ENCODE results near the gene PRSS2. TPM values are rescaled to one million over a fixed set of nuclear protein-coding genes. Genes with fewer than 3 reads are reported as not detected.

Gene PRSS2
- total RNA-seq, 1 donor from 2014 or later: 2.0 TPM

- H3K4me1 Mint-ChIP-seq (ENCODE audit: unreplicated experiment): no peaks in the 10 kb centered on the region
- peaks cover 2% of the 10 kb centered on the region for H3K27me3 Mint-ChIP-seq (ENCODE audit: unreplicated experiment)
- no peak for DNase-seq (ENCODE audit: low spot score)
- no peaks in the 10 kb centered on the region for H3K36me3 Mint-ChIP-seq (ENCODE audit: low read depth, unreplicated experiment)
- no peak overlapping the region for H3K27ac Mint-ChIP-seq (ENCODE audit: unreplicated experiment)
- no peak overlapping the region for H3K4me3 Mint-ChIP-seq (ENCODE audit: unreplicated experiment)
- no peak for TF ChIP-seq CTCF (IDR thresholded peaks at IDR 0.05; ENCODE audit: unreplicated experiment)
- H3K9me3 Mint-ChIP-seq (ENCODE audit: unreplicated experiment): no peaks in the 10 kb centered on the region
Observed at GRCh38 chr7:142808802-142809583, 38.2 kb downstream of the PRSS2 start.

DNA sequence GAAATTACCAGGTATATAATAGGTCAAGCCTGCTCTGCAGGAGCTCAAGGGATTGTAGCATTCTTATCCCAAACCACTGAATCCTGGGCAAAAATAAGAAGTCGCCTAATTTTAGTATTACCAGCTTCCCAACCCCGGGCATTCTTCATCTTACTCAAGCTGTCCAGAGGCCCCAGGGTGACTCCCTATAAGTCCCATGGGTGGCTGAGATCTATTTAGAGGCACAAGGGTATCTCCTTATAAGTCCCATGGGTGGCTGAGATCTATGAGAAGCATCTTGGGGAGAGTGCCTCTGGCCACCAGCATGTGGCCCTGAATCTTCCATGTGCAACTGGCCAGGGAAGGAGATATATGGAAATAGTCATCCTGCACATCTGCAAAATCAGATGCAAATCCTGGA, 38.9 kb downstream of the PRSS2 start:
- DNase-seq (ENCODE audit: low spot score): no peak
- H3K27ac Mint-ChIP-seq (ENCODE audit: unreplicated experiment): no peak overlapping the region
- peaks cover 2% of the 10 kb centered on the region for H3K27me3 Mint-ChIP-seq (ENCODE audit: unreplicated experiment)
- no peak for TF ChIP-seq CTCF (IDR thresholded peaks at IDR 0.05; ENCODE audit: unreplicated experiment)
- no peaks in the 10 kb centered on the region for H3K9me3 Mint-ChIP-seq (ENCODE audit: unreplicated experiment)
- H3K4me1 Mint-ChIP-seq (ENCODE audit: unreplicated experiment): no peaks in the 10 kb centered on the region
- no peaks in the 10 kb centered on the region for H3K36me3 Mint-ChIP-seq (ENCODE audit: low read depth, unreplicated experiment)
- H3K4me3 Mint-ChIP-seq (ENCODE audit: unreplicated experiment): no peak overlapping the region

- no peaks in the 10 kb centered on the region for H3K9me3 Mint-ChIP-seq (ENCODE audit: unreplicated experiment)
- peak; percentile 44 for DNase-seq (ENCODE audit: low spot score)
- peak; percentile 78 for TF ChIP-seq CTCF (IDR thresholded peaks at IDR 0.05; ENCODE audit: unreplicated experiment)
- no peaks in the 10 kb centered on the region for H3K4me1 Mint-ChIP-seq (ENCODE audit: unreplicated experiment)
- no peak overlapping the region for H3K4me3 Mint-ChIP-seq (ENCODE audit: unreplicated experiment)
- H3K27me3 Mint-ChIP-seq (ENCODE audit: unreplicated experiment): peaks cover 1% of the 10 kb centered on the region
- no peaks in the 10 kb centered on the region for H3K36me3 Mint-ChIP-seq (ENCODE audit: low read depth, unreplicated experiment)
- H3K27ac Mint-ChIP-seq (ENCODE audit: unreplicated experiment): no peak overlapping the region
Observed at GRCh38 chr7:142811154-142811737, 40.5 kb downstream of the PRSS2 start.

- H3K27ac Mint-ChIP-seq (ENCODE audit: unreplicated experiment): no peak overlapping the region
- no peaks in the 10 kb centered on the region for H3K9me3 Mint-ChIP-seq (ENCODE audit: unreplicated experiment)
- no peak overlapping the region for H3K4me3 Mint-ChIP-seq (ENCODE audit: unreplicated experiment)
- H3K4me1 Mint-ChIP-seq (ENCODE audit: unreplicated experiment): no peaks in the 10 kb centered on the region
- no peak for TF ChIP-seq CTCF (IDR thresholded peaks at IDR 0.05; ENCODE audit: unreplicated experiment)
- H3K36me3 Mint-ChIP-seq (ENCODE audit: low read depth, unreplicated experiment): no peaks in the 10 kb centered on the region
- DNase-seq (ENCODE audit: low spot score): no peak
- no peaks in the 10 kb centered on the region for H3K27me3 Mint-ChIP-seq (ENCODE audit: unreplicated experiment)
Observed at GRCh38 chr7:142812437-142813215, 41.9 kb downstream of the PRSS2 start.
